ENCODE results near the gene GDF10.

Gene GDF10

GRCh38 chr10:47314416-47314970 is 14.5 kb downstream of the GDF10 start:
- no peak for DNase-seq (ENCODE audit: low spot score)

DNA sequence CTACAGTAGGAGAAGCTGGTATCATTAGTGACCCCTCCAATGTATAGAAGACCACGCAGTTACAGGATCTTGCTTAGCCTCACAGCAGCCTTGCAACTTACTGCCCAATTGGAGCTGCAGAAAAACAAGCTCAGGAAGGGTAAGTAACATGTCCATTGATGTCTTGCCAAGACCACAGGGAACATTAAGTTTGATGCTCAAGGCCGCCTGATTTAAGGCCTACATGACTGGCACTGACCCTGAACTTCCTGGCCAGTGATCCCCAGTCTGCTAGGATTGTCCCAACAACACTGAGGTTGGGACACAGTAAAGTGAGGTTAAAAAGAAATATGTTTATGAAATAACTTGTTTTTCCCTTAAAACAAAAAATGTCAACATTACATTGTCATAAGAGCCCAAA is 15.4 kb downstream of the GDF10 start:
- no peak for DNase-seq (ENCODE audit: low spot score)

- no peak for DNase-seq (ENCODE audit: low spot score)
Observed at GRCh38 chr10:47316131-47316530, 16.1 kb downstream of the GDF10 start.

GRCh38 chr10:47317251-47317650 is 17.3 kb downstream of the GDF10 start:
- DNase-seq (ENCODE audit: low spot score): no peak

- no peak for DNase-seq (ENCODE audit: low spot score)
Observed at GRCh38 chr10:47318706-47319105, 18.7 kb downstream of the GDF10 start.

DNA sequence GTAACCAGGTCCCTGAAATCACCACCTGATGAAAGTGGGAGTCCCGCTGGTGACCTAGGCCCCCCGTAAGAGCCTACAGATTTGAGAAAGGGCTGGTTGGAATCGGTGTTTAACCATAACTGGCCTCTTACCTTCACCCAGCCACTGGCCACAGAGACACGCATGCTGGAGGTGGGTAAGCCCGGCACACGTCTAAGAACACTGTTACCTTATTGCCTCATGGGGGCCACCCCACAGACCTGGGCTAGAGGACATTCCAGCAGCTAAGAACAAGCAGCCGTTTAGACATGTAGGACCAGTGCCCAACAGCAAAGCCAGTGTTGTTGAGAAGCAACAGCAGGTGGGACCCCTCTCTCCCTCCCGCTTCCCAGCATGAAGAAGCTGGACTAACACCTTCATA is 19.8 kb downstream of the GDF10 start:
- DNase-seq (ENCODE audit: low spot score): no peak

DNA sequence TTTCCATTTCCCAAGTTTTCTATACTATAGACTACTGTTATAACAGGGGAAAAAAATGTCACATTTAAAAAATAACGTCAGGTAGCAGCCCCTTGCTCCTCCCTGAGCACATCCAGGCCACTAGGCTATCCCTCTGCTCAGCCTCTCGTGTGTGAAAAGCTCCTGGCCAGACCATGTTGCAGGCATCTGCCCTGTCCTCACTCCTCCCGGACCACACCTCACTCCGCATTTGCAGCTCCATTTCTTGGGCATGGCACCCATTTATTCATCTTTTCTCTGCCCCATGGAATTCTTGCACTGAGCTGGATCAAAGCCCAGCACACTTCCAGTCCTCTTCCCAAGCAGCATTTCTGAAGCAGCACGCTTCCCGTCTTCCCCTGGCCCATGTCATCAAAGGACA is 20.8 kb downstream of the GDF10 start:
- DNase-seq (ENCODE audit: low spot score): no peak

GRCh38 chr10:47321521-47322195 is 21.7 kb downstream of the GDF10 start:
- DNase-seq (ENCODE audit: low spot score): no peak

- no peak for DNase-seq (ENCODE audit: low spot score)
Observed at GRCh38 chr10:47322300-47323061, 22.5 kb downstream of the GDF10 start, which contains the start of gene GDF2. TSS of gene GDF2 (plus strand) at chr10:47322454. CDS start at chr10:47322669, 215 bp downstream.

DNA sequence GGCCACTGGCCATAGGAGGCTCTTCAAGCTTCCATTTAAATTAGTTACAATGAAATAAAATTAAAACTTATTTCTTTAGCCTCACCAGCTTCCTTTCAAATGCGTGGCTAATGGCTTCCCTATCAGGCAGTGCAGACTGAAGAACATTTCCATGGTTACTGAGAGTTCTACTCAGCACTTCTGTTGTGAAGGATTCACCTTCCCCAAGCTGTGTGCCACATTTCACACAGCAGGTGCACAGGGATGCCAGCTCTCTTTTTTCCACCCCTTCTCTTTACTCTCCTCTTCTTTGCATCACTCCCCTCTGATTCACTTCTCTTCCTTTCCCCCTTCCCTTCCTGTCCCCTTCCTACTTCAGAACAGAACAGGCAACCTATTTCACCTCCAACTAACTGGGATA is 23.1 kb downstream of the GDF10 start:
- DNase-seq (ENCODE audit: low spot score): no peak

GRCh38 chr10:47323636-47324296 is 23.8 kb downstream of the GDF10 start:
- DNase-seq (ENCODE audit: low spot score): no peak

DNA sequence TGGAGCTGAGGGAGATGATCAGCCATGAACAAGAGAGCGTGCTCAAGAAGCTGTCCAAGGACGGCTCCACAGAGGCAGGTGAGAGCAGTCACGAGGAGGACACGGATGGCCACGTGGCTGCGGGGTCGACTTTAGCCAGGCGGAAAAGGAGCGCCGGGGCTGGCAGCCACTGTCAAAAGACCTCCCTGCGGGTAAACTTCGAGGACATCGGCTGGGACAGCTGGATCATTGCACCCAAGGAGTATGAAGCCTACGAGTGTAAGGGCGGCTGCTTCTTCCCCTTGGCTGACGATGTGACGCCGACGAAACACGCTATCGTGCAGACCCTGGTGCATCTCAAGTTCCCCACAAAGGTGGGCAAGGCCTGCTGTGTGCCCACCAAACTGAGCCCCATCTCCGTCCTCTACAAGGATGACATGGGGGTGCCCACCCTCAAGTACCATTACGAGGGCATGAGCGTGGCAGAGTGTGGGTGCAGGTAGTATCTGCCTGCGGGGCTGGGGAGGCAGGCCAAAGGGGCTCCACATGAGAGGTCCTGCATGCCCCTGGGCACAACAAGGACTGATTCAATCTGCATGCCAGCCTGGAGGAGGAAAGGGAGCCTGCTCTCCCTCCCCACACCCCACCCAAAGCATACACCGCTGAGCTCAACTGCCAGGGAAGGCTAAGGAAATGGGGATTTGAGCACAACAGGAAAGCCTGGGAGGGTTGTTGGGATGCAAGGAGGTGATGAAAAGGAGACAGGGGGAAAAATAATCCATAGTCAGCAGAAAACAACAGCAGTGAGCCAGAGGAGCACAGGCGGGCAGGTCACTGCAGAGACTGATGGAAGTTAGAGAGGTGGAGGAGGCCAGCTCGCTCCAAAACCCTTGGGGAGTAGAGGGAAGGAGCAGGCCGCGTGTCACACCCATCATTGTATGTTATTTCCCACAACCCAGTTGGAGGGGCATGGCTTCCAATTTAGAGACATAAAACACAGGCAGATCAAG is 25.6 kb downstream of the GDF10 start:
- no peak for DNase-seq (ENCODE audit: low spot score)

- no peak for DNase-seq (ENCODE audit: low spot score)
Observed at GRCh38 chr10:47326306-47326926, 26.4 kb downstream of the GDF10 start.

GRCh38 chr10:47326927-47327330 is 26.9 kb downstream of the GDF10 start:
- no peak for DNase-seq (ENCODE audit: low spot score)

GRCh38 chr10:47329855-47330254 is 29.9 kb downstream of the GDF10 start:
- DNase-seq (ENCODE audit: low spot score): no peak

DNA sequence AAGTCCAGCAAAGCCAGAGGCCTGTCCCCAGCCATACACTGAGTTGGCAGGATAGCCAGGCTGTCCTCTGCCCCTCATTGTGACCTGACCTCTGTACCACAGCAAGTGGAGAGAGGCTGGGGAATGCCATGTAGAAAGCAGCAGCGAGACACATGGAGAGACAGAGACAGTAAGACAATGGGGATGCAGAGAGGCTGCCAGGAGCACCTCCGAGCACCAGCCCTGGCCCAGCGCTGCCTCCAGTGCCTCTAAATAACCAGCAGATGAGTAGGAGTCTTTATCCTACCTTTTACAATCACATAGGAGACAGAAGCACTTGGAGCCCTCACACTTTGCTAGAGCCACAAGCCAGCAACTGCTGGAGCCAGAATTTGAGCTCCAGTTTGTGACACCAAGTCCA is 30.4 kb downstream of the GDF10 start:
- DNase-seq (ENCODE audit: low spot score): no peak

DNA sequence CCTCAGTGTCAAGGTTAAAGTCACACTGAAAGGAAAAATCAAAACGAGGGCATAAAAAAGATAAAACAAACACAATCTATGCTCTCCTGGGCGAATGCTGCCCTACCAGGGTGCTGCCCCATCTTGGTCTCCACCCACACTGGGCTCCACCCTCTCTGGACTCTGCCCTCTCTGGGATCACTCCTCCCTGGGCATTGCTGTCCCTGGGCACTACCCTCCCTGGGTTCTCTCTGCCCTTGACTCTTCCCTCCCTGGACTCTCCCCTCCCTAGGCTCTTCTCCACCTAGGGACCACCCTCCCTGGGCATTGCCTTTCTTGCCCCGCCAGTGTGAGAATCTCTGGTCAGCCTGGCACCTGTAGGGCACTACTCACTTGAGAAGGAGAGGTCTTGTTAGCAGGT is 30.8 kb downstream of the GDF10 start:
- DNase-seq (ENCODE audit: low spot score): no peak

DNA sequence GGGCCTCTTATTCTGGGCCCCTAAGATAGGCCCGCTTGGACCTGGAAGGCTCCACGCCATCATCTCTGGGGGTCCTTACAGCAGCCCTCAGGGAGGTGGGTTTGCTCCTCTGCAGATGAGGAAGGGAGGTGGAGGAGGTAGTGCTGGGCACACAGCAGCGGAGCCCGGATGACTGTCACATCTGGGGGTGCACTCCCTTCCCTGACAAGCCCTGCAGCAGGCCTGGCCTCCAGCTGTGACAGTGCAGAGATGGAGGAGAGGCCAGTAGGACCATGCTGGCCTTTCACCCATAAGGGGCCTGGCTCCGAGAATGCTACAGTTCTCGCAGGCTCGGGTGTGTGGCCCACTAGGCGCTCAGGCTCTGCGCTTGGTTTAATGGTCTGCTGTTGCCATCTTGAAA is 31.5 kb downstream of the GDF10 start:
- no peak for DNase-seq (ENCODE audit: low spot score)

GRCh38 chr10:47331954-47332353 is 32.0 kb downstream of the GDF10 start:
- no peak for DNase-seq (ENCODE audit: low spot score)

GRCh38 chr10:47332371-47332770 is 32.4 kb downstream of the GDF10 start:
- DNase-seq (ENCODE audit: low spot score): no peak

DNA sequence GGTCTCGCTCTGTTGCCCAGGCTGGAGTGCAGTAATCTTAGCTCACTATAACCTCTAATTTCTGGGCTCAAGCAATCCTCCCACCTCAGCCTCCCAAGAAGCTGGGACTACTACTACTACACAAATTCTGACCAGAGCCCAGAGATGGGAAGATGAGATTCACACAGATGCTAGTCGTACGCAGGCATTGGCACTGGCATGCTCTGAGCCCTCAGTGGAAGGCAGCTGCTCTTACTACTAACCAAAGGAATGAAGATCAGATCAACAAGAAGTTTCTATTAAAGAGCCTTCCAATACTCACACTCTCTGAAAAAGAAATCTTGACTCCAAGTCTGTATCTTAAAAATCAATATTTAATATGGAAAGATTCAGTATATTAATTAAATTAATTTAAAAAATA is 32.9 kb downstream of the GDF10 start:
- DNase-seq (ENCODE audit: low spot score): no peak

Data from ecto neural progenitor cell (in vitro differentiated cells).